Choroid plexus epithelial cell (primary cell): Measurements from ENCODE around the gene PERCC1.

Experiments
- DNase-seq: peaks from one replicate; pipeline ENCODE4 v3.0.0-alpha.2; 2010; ENCODE audit warnings: low read depth
- H3K4me3 ChIP-seq: 2 replicates; pipeline ENCODE4 v1.5.1; 2011; ENCODE audit warnings: low read depth, mild to moderate bottlenecking, control low read depth, low read length, moderate library complexity
- TF ChIP-seq, protein P1 (sequence below): conservative IDR thresholded peaks from 2 replicates; pipeline ENCODE4 v1.5.1; 2011; ENCODE audit warnings: low read depth, mild to moderate bottlenecking, control low read depth, inconsistent platforms, low read length, moderate library complexity

The PERCC1 gene

GRCh38 chr16:1430759-1431496 is at the start of gene PERCC1:
PERCC1 (plus strand) TSS chr16:1431078; CDS start chr16:1432594, 1,516 bp downstream.
- no peak for DNase-seq
- H3K4me3 ChIP-seq: no peak within 1 kb of the TSS
- TF ChIP-seq, protein P1, sequence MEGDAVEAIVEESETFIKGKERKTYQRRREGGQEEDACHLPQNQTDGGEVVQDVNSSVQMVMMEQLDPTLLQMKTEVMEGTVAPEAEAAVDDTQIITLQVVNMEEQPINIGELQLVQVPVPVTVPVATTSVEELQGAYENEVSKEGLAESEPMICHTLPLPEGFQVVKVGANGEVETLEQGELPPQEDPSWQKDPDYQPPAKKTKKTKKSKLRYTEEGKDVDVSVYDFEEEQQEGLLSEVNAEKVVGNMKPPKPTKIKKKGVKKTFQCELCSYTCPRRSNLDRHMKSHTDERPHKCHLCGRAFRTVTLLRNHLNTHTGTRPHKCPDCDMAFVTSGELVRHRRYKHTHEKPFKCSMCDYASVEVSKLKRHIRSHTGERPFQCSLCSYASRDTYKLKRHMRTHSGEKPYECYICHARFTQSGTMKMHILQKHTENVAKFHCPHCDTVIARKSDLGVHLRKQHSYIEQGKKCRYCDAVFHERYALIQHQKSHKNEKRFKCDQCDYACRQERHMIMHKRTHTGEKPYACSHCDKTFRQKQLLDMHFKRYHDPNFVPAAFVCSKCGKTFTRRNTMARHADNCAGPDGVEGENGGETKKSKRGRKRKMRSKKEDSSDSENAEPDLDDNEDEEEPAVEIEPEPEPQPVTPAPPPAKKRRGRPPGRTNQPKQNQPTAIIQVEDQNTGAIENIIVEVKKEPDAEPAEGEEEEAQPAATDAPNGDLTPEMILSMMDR: no peak

GRCh38 chr16:1381612-1382406 is 49.1 kb upstream of the PERCC1 start:
- DNase-seq: no peak
- no peak overlapping the region for H3K4me3 ChIP-seq
- TF ChIP-seq, protein P1: no peak

DNA sequence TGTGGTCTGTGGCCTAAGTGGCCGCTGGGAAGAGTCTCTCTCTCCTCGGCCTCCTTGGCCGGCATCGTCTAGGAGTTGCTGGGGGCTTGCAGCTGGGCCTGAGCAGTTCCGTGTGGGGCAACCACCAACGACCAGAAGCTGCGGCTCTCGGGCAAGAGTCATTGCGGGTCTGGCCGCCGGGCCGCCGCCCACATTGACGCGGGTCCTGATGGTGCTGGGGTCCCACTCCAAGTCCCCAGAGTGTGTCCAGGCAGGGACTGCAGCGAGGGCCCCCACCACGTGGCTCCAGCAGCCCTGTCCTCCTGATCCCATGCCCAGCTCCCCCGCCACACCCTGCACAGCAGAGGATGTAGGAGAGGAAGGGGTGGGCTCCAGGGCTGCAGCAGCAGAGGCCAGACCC is 47.3 kb upstream of the PERCC1 start:
- TF ChIP-seq, protein P1: no peak
- no peak for DNase-seq
- no peak overlapping the region for H3K4me3 ChIP-seq

- DNase-seq: no peak
- no peak overlapping the region for H3K4me3 ChIP-seq
- TF ChIP-seq, protein P1: no peak
Measured at GRCh38 chr16:1385232-1385631, 45.6 kb upstream of the PERCC1 start.

DNA sequence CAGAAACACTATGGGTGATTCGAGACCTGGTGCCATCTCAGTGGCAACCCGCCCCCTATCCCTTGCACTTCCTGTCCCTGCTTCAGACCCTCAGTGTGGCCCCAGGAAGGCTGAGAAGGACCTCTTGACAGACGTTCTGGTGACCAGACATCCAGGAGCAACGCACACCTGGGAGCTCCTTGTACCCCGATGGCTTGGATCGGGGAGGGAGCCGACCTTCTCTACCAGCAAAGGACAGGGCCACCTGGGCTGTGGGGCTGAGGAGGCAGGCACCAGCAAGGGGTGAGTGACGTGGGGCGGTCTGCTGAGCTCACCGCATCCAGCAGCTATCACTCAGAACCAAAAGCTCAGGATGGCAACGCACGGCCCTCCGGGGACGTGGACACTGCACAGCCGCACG is 43.5 kb upstream of the PERCC1 start:
- H3K4me3 ChIP-seq: no peak overlapping the region
- TF ChIP-seq, protein P1: no peak
- DNase-seq: no peak

GRCh38 chr16:1389762-1390161 is 41.1 kb upstream of the PERCC1 start:
- H3K4me3 ChIP-seq: no peak overlapping the region
- TF ChIP-seq, protein P1: no peak
- no peak for DNase-seq
